SK-N-SH (cell line): ENCODE results near the gene LARGE1.

Experiments used
- IRF3 ChIP-seq: fragments of 150-350 bp; IDR thresholded peaks from 2 replicates; pipeline ENCODE4 v1.6.1; 2016; ENCODE audit warnings: mild to moderate bottlenecking, low read depth, low read length
- TF ChIP-seq, protein P1 (sequence below): fragments of 200-600 bp; sonication (generic); IDR thresholded peaks from 2 replicates; pipeline ENCODE4 v1.6.1; 2017; ENCODE audit warnings: antibody characterized with exemption, mild to moderate bottlenecking, moderate library complexity

GRCh38 chr22:33573479-33573878, 346.8 kb downstream of the LARGE1 start:
- TF ChIP-seq, protein P1, sequence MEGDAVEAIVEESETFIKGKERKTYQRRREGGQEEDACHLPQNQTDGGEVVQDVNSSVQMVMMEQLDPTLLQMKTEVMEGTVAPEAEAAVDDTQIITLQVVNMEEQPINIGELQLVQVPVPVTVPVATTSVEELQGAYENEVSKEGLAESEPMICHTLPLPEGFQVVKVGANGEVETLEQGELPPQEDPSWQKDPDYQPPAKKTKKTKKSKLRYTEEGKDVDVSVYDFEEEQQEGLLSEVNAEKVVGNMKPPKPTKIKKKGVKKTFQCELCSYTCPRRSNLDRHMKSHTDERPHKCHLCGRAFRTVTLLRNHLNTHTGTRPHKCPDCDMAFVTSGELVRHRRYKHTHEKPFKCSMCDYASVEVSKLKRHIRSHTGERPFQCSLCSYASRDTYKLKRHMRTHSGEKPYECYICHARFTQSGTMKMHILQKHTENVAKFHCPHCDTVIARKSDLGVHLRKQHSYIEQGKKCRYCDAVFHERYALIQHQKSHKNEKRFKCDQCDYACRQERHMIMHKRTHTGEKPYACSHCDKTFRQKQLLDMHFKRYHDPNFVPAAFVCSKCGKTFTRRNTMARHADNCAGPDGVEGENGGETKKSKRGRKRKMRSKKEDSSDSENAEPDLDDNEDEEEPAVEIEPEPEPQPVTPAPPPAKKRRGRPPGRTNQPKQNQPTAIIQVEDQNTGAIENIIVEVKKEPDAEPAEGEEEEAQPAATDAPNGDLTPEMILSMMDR = no peak
- no peak for TF ChIP-seq IRF3
